NK-92 (cell line): Measurements from ENCODE around the gene C14orf180.

Experiments
- DNase-seq: peaks from one replicate; lab custom pipeline; 2025; ENCODE audit not compliant: unreplicated experiment; lab: John Stamatoyannopoulos, UW

Gene C14orf180

DNA sequence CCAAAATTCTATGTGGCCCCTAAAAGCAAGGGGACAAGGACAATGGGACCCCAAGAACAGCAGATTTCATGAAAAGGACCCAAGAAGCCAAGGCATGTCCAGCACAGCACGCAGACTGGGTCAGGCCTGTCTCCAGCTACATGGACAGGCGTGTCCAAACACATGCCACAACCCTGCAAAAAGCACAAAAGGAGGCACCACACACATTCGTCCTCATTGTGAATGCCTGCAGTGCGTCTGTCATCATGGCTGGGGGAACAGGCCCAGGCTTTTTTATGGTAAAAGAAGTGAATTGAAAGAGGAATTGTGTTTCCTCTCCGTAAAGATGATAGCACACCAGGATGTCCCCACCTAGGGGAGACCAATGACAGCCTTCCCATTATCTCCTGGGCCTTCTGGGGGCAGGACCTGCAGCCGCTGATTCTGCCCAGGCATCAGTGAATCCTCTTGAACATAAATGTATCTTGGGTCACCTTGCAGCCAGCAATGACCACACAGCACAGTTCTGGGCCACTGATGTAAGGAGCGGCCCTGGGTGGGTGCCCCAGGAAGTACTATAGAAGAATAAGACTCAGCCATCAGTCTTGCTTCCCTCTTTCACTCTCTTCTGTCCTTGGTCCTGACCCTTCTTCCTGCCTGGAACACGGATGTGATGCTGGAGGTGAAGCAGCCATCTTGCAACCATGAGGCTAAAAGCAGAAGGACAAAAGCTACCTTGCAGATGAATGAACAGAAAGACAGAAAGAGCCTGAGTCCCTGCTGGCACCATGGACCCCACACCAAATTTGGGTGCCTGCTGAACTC, 29.8 kb upstream of the C14orf180 start:
- DNase-seq: no peak

DNA sequence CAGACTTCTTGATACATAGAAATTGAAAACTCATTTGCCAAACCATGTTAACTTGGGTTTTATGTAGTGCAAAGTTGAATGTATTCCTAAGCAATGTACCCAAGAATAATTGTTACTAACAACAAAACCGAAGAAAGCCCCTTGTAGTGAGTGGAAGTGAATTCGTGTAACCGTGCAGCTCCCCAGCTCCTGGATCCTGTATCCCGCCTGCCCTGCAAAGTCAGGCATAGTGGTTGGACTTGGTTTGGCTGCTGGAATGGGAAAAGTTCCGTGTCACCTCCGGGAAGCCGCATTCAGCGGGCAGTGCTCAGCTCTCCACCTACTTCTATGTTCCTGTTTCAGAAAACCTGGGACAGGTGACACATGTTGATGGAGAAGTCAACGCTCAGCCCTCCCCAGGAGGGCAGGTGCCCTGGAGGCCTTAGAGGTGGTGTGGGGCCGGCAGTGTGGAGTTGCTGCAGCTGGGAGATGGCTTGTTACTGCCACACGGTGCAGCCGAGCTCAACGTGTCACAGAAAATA, 29.2 kb upstream of the C14orf180 start:
- no peak for DNase-seq

DNA sequence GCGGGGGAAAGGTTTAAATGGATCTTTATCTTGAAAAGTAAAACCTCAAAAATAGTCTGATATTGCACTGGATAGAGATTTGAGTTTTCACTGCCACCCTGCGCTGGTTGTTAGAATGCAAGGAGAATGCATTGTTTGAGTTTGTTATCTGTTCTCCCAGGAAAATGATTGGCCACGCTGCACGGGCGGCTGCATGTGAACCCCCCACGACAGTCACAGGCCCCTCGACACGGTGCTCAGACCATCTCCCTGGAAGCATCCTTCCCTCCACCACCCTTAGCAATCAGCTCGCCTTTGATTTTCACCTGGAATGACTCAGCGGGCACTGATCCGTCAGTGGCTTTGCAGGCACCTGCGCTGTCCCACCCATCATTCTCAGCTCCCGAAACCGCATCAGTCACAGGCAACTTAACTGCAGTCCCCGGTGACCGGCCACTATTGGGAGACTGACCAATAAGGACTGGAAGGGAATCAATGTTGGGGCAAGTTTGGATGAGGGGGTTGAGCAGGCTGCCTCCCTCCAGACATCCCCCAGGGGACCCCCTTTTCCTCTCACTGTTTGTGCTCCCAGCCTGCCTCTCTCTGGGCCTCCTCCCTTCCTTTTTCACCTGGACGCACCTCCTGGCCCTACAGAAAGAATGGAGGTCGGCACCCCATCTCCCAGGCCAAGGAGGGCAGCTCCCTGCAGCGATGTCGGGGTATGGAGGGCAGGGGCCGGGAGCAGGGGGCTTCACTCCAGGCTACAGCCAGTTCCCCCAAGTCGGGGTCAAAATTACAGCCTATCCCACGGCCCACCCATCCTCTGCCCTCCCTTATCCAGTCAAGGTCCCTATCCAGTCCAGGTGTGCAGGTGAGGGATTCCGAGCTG, 28.5 kb upstream of the C14orf180 start:
- no peak for DNase-seq

DNA sequence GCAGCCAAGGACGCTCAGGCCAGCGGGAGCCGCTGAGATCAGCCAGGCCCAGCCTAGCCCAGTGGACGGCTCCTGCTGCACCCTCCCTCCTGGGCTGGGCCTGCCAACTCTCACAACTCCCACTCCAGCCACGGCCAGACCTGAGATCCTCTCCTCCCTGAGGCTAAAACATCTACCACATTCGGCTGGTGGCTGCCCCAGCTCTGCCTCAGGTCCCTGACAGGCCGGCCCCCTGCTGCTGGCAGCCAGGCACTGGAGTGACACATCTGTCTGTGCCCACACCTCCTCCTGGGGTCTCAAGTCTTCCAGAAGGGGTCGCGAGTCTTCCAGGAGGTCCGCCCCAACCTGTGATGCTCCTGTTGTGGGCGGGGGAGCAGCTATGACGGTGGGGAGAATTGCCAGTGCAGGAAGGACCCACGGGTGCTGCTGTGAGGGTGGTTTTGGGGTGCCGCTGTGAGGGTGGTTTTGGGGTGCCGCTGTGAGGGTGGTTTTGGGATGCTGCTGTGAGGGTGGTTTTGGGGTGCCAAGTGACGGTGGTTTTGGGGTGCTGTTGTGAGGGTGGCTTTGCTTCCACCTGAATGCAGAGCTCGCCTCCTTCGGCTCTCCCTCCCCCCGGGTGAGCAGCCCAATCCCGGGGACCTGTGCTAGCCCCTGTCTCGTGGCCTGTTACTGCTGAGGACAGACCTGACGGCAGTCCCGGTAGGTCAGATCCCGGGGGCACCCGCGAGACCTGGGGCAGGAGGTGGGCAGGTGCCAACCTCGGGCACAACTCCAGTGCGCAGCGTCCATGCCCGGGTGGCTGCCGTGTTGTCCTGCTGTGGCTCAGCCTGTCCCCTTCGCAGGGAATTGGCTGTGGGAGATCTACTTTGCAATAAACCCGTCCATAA, 27.5 kb upstream of the C14orf180 start:
- DNase-seq: no peak

DNA sequence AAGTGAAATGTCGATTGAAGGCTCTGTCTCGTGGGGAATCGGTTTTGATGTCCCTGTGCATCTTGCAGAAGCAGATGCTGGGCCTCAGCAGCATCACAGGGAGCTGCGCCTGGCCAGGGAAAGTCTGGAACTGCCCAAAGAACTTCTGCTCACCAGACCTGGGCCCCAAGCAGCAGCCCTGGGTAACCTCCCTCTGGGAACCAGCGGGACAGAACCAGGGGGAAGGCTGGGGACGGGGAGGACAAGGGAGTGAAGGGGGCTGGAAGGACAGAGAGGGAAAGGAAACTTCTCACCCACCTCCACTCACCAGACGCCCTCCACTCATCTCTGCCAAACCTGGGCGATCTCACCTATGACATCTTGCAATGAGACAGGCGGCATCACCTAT, 26.8 kb upstream of the C14orf180 start:
- DNase-seq: no peak

DNA sequence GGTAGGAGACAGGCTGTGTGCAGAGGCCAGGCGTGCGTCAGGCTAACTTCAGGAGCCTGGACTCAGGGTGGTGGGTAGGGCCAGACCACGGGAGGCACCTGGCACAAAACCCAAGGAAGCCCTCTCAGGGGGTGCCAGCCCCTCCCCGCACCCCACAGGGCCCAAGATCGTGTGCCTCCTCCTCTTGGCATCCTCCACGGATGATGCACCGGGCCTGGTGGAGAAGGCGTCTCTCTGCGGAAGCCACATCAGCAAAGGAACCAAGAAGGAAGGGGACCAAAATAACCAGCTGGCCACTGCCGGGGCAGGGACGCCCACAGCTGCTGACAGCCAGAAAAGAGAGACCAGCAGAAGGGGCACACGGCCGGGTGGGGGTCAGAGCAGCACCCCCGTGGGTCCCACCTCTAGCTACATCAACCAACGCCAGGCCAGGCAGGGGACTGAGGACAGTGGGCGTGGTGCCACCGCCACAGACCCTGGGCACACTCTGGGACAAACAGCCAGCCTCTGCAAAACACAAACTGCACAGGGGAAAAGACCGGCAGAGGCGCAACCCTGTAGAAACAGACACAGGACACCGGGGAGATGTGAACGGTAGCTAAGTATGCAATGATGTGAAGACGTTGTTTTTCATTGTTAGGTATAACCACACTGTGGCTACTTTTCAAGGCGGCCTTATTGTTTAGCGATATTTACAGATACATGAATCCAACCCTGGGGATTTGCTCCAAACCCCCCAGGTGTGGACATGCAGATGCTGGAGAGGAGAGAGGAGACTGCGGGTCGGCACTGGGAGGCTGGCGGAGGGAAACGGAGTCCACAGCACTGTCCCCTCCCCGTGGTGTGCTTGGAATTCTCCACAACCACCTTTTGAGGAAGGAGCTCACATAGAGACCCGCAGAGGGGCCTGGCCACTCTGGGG, 26.1 kb upstream of the C14orf180 start:
- no peak for DNase-seq

DNA sequence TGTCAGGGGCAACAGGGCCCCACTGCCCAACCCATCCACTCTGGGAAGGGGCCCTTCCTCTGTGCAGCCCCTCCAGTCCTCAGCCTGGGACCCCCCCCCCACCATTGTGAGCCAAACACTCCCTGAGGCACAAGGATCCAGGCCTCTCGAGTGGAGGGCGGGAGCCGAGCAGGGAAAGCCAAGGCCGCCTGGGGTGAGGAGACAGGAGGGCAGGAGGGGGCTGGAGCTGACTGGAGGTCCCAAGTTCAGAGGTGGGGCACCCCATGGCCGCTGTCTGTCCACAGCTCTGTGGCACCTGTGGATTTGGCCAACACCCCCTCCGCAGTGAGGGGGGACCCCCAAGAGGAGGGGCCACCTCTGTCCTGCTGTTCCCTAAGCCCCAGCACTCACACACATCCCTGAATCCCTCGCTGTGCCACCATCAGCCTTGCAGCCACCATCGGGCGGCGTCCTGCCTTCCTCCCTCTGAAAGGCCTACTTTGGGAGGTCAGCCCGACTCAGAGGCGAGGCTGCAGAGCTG, 25.4 kb upstream of the C14orf180 start:
- no peak for DNase-seq

DNA sequence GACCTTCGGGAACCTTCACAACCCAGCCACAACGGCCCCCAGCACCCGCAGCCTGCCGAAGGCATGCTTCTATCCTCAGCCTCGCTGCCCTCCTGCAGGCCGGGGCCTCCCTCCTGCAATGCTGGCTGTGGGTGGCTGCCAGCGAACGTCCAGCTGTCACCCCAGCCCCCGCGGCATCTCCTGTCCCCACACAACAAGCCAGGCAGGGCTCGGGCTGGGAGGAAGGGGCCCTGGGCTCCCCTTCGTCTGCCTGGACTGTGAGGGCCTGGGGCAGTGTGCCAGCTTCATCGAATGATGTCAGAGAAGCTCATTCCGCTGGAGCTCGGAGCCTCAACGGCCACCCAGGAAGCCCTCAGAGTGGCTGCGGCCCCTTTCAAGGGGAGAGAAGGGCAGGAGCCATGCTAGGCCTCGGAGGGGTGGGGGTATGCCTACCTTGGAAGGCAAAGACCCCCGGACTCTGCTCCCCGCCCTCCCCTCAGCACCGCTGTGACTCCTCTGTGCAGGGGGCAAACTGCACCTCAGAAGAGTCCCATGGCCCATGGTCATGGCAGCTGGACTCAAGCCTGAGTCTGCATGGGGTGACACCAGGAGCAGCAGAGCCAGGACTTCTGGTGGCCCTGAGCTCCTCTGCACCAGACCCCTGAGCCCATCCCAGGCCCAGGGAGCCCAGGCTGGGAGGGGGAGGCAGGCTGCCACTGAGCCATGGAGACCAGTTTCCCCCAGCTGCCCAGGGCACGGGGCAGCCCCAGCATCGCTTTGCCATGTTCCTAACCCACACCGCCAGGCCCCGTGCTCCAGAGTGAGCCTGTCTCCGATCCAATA, 24.7 kb upstream of the C14orf180 start:
- DNase-seq: no peak

DNA sequence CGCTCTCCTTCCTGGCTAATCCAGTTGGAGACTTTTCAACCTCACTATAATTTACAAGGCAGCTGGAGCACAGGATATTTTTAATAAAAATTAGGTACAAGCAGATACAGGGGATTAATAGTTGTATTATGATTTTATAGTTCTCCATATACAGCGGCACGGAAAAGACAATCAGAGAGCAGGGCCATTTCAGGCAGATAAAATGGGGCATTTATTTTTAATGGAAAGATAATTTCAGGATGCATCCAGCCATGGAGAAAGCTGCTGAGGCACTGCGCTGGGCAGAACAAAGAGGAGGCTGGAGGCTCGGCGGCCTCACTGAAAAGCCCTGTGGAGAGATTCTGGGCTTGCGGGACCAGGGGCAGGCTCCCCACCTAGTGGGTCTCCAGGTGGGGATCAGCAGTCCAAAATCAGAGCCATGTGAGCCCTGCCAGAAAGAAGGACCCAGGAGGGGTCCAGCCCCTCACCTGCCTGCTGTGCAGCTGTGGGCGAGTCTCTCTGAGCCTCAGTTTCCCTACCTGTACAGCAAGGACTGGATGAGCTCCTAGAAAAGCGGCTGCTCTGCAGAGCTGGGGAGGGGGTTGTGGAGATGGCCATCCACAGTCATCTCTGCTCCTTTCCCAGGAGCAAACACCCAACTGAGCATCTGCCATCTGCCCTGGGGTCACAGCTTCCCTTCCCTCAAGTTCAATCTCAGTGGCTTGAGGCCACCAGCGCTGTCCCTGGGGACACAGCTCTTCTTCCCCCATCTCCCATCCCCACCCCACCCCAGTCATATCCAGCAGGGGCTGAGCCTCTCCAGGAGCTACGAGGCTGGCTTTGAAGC, 23.9 kb upstream of the C14orf180 start:
- no peak for DNase-seq

DNA sequence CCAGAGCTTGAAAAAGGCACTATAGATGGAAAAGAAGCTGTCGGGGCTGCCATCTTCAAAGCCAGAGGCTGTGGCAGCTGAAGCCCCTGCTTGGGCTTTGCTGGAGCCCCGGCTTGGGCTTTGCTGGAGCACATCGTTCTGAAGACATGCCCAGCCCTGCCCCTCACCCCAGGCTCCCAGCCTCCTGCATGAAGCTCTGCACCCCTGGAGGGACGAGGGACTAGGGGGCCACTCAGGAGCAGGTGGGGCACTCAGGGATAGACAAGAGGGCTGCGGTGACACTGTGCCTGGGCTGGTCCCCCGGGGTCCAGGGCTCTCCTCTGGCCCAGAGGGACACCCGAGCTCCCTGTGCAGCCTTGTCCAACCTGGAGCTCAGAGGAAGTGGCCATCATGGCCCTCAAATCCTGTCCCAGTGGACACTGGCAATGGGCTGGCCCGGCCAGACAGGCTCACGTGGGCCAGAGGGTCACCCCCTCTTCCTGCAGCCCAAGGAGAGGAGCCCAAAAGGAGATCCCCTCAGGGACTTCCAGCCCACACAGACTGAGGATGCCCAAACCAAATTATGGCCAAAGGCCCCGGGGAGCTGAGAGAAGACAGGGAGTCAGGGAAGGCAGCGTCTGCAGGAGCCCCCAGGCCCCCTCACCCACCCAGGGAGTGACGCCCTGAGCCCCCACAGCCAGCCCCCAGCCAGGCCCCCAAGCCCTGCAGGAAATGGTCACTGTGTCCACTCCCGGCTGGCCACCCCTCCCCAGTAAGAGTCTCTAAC, 23.1 kb upstream of the C14orf180 start:
- no peak for DNase-seq

DNA sequence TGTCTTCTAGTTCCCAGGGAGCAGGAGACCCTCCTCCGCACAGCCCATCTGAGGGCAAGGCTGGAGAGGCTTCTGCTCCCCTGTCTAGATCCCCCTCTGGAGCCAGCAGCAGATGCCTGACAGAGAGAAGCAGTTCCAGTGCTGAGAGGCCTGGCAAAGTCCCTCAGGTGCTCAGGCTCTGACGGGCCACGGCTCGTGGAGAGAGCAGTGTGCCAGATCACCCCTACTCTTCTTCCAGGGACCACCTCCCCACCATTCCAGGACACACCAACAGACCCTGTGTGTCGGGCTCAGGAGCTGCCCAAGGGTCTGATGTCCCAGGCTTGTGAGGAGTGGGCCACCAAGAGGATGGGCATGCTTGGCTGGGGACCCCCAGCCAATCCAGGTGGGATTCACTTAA, 22.5 kb upstream of the C14orf180 start:
- no peak for DNase-seq

DNA sequence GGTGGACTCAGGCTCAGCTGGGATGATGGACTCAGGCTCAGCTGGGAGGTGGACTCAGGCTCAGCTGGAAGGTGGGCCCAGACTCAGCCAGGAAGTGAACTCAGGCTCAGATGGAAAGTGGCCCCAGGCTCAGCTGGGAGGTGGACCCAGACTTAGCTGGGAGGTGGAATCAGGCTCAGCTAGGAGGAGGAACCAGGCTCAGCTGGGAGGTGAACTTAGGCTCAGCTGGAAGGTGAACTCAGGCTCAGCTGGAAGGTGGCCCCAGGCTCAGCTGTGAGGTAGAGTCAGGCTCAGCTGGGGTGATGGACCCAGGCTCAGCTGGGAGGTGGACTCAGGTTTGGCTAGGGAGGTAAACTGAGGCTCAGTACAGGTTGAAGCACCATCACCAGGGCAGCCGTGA, 21.8 kb upstream of the C14orf180 start:
- DNase-seq: no peak

DNA sequence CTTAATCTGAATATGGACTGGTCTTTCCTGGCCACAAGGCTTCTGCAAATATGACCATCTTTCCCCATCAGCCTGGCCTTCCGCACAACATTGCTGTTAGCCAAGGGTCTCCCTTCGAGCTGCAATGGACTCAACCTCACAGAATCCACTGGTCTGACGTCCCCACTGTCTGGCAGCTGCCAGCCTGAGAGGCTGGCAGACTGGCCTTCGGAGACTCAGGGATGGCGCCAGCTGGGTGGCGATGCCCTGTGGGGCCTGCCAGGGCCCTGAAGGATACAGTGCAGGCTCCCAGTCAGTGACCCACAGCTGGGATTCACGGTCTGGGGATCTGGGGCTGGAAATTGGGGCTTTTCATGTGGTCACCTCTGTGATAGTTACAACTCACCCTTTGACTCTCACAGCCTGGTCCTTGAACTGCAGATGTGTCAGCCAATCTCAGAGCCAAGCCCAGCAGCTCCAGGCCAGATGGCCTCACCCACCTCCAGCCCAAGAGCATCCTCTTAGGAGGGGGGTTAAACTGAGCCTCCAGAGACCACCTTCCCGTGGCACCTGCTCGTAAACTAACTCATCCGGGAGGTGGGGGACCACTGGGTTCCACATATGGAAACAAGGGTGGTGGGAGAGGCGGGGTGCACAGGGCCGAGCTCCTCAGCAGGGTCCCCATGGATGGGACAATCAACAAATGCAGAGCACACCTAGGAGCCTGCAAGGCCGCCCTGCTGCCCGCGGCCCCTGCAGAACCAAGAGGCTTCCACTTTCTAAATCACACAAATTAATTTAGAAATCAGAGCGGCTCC, 21.1 kb upstream of the C14orf180 start:
- no peak for DNase-seq

DNA sequence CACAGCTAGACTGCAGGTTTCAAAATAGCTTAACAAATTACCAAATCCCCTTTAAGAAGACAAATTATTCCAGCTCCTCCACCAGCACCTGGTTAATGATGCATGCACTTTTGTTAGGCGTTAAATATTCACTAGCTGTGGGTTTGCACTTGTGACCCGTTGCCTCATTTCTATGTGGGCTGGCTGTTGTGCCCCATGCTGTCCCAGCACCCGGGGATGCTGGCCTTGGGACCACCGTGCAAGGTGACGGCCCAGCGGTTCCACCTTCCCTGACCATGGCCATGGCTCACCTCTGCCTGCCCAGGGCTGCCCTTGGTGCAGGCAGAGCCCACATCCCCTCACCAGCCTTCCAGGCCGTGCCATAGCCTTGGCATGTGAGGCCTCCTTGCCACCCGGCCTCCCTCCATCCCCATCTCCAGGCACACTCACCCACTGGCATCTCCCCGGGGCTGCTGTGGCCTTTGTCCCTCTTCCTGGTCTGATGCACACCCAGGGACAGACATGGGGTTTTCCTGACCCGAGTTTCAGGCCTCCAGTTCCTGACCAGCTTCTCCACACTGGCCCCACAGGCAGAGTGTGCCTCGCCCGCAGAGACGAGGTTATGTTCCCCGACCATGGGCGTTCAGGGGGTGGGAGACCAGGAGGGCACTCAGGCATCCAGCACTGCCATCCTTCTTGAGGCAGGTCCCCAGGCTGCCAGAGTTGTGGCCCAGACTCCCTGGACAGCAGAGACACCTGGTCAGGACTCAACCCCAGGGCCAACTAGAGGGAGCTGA, 20.3 kb upstream of the C14orf180 start:
- no peak for DNase-seq

DNA sequence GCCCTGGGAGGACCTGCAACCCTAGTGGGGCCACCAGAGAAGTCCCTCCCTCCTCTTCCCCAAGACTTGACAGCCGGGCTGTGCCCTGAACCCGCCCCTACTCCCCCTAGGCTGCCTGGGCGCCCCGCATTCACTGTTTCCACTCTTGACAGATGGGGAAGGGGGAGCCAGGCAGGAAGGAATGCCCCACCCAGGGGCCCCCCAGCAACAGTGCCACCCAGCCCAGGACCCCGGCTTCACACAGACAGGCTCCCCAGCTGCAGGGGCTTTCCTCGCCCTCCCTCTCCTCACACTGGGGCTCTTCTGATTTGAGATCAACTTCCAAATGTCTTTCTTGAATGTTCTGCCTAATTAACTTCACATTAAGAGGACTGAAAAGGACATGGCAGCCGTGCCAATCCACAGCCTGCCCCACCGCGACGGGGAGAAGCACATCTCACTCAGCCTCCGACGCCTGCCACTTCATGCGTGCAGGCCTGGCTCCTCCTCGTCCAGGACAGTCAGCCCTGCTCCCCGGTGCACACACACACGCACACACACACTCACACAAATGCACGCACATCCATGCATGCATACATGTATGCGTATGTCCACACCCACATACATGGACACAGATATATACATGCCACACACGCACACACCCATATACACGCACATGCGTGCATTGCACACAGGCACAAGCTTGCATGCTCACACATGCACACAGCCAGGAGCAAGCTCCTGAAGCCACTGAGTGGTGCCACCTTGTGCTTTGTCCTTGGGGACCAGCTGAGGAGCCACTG, 19.6 kb upstream of the C14orf180 start:
- no peak for DNase-seq
